ENCODE results near the gene RAPGEF5.

The RAPGEF5 gene

DNA sequence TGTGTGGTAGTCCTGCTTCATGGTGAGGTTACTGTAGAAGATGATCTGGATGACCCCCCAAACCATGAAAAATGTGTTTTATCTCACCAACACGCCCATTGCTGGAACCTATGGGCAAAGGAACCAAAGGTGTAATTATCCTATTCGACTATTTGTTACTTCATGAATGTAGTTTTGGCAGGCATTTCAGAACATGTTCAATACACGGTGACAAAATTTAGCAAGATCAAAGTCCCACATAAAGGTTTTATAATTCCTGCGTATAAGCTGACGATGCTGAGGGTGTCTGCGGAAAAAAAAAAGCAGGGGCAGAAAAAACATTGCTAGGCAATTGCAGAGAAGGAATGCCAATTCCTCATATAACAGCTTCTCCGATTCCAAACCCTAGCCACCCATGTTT, 13.3 kb downstream of the RAPGEF5 start:
- no peak for DNase-seq (ENCODE audit: low read depth)
- TF ChIP-seq, protein P1, sequence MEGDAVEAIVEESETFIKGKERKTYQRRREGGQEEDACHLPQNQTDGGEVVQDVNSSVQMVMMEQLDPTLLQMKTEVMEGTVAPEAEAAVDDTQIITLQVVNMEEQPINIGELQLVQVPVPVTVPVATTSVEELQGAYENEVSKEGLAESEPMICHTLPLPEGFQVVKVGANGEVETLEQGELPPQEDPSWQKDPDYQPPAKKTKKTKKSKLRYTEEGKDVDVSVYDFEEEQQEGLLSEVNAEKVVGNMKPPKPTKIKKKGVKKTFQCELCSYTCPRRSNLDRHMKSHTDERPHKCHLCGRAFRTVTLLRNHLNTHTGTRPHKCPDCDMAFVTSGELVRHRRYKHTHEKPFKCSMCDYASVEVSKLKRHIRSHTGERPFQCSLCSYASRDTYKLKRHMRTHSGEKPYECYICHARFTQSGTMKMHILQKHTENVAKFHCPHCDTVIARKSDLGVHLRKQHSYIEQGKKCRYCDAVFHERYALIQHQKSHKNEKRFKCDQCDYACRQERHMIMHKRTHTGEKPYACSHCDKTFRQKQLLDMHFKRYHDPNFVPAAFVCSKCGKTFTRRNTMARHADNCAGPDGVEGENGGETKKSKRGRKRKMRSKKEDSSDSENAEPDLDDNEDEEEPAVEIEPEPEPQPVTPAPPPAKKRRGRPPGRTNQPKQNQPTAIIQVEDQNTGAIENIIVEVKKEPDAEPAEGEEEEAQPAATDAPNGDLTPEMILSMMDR (IDR thresholded peaks at IDR 0.05; ENCODE audit: low read depth, low read length, missing control alignments) = no peak
- H3K4me3 ChIP-seq (ENCODE audit: low read depth, low read length) = no peak overlapping the region

DNA sequence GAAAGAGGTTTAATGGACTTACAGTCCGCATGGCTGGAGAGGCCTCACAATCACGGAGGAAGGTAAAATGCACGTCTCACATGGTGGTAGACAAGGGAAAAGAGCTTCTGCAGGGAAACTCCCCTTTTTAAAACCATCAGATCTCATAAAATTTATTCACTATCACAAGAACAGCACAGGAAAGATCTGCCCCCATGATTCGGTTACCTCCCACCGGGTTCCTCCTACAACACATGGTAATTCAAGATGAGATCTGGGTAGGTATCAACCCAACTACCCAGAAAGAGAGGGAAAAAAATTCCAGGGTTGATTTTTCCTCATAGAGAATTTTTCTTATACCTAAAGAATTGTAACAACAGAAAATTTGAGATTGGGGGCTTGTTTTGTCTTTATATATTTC, 13.9 kb downstream of the RAPGEF5 start:
- DNase-seq (ENCODE audit: low read depth) = no peak
- H3K4me3 ChIP-seq (ENCODE audit: low read depth, low read length) = no peak overlapping the region
- TF ChIP-seq, protein P1 (IDR thresholded peaks at IDR 0.05; ENCODE audit: low read depth, low read length, missing control alignments) = no peak

DNA sequence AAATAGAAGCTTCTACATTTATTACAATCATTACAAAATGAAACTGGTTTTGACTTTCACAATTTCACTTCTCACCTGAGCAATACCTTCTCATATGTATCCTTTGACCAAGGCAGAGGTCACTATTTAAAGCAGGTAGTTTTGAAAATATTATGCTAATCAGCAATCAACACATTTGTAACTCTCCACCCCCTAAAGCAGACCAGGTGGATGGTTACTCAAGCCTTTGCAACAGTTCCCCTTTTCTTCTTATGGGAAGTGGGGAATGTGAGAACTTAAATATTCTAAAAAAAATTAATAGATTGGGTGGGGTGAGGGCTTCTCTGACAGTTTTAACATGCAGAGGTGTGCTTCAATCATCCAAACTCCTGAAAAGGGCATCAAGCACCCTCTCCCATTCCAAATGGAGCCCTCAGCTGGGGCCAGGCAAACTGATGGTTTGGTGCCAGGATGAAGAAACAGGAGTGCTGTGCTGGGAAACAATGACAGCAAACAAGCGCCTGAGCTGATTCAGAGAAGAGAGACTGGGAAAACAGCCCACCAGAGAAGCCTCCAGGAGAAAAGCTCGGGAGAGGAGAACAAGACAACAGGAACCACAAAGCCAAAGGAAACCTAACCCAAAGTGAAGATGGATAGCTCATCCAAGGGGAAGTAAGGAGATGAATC, 17.1 kb downstream of the RAPGEF5 start:
- no peak for DNase-seq (ENCODE audit: low read depth)
- TF ChIP-seq, protein P1 (IDR thresholded peaks at IDR 0.05; ENCODE audit: low read depth, low read length, missing control alignments) = no peak
- H3K4me3 ChIP-seq (ENCODE audit: low read depth, low read length) = no peak overlapping the region

DNA sequence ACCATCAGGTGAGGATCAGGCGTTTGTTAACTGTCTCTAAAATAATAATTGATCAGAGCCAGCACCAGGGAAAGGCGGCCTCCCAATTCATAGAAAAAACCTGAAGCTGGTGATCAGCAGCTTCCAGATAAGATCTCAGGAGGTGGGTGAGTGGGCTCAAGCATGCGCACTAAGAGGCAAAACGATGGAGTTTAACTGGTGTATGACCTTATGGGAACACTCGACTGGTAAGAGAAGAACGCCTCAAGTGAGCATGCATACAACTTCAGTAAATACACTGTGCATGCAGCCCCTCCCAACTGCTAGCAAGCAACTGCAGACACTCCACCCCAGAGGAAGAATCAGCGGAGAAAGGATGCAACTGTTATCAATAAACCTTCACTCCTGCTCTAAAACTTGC, 18.1 kb downstream of the RAPGEF5 start:
- DNase-seq (ENCODE audit: low read depth) = no peak
- H3K4me3 ChIP-seq (ENCODE audit: low read depth, low read length) = no peak overlapping the region
- TF ChIP-seq, protein P1 (IDR thresholded peaks at IDR 0.05; ENCODE audit: low read depth, low read length, missing control alignments) = no peak

DNA sequence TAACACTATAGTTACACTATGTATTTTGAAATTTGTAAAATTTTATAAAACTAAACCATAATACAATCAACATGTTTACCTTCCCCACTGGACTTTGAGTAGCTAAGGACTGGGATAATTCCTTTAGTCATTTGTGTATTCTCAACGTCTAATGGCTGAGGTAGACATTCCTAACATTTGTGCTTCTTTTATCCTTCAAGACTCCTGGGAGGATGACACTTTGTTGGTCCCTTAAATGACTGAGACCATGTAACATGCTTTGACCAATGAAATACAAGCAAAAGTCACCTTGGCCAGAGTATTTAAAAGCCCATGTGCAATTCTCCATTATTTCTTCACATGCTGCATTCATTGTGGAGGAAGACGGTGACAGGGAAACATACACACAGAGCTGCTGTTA, 18.5 kb downstream of the RAPGEF5 start:
- DNase-seq (ENCODE audit: low read depth) = no peak
- TF ChIP-seq, protein P1 (IDR thresholded peaks at IDR 0.05; ENCODE audit: low read depth, low read length, missing control alignments) = no peak
- H3K4me3 ChIP-seq (ENCODE audit: low read depth, low read length) = no peak overlapping the region

DNA sequence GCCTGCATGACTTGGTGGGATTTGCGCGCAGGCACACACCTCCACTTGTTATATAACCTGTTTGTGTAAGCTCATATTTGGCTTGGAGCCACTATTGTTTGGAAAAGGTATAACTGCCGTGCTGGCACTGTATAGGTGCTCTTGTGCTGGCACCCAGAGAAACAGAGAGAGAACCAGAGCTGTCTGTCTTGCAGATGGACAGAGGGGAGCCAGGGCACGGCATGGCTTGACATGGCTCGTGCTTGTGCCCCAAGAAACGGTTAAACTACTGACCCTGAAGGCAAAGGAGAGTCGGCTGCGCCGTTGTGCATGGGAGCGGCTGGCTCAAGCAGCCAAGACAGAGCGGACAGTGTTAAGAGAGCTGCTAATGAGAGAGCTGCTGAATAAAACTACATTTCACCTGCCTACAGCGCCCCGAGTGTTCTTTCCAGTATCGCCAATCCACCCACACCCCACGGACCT, 23.2 kb downstream of the RAPGEF5 start:
- H3K4me3 ChIP-seq (ENCODE audit: low read depth, low read length) = no peak overlapping the region
- TF ChIP-seq, protein P1 (IDR thresholded peaks at IDR 0.05; ENCODE audit: low read depth, low read length, missing control alignments) = no peak
- no peak for DNase-seq (ENCODE audit: low read depth)

DNA sequence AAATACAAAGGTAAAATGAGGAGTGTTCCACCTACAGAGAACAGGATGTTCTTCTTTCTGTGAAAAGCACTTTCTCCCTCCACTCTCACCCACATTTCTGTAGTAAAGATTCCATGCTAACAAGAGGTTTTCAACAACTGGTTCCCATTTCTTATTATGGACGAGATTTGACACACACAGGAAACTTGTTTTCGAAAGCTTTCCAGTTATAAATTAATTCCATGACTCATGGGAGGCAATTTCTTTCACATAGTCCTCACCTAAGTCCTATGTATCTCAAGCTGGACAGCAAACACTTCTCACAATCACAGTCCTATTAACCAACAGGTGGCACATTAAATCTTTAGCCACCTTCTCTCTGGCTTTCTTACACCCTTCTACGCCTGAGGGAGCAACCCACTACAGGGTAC, 24.5 kb downstream of the RAPGEF5 start:
- no peak overlapping the region for H3K4me3 ChIP-seq (ENCODE audit: low read depth, low read length)
- DNase-seq (ENCODE audit: low read depth) = no peak
- TF ChIP-seq, protein P1 (IDR thresholded peaks at IDR 0.05; ENCODE audit: low read depth, low read length, missing control alignments) = no peak
